ENCODE measurements around the gene TSPAN31.

TSPAN31 gene

DNA sequence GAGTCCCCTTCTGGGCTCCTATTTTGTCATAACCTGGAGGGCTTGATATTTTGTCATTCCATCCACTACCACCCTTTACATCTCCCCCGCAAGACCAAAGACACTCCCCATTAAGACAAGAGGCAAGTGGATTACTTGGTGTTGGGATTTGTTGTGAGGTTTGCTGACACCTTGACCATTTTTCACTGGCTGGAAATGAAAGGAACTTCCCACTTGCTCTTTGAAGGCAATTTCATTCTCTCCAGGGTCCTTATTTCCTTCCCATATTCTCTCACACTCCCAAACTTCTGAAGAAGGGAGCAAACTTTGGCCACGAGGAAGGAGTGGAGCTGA is 21.2 kb upstream of the TSPAN31 start:
- TF ChIP-seq ZNF8 (CRISPR knock-in tag; IDR thresholded peaks at IDR 0.05) (no peak), ZNF70 (CRISPR knock-in tag; IDR thresholded peaks at IDR 0.05) (no peak), RARB (CRISPR knock-in tag; IDR thresholded peaks at IDR 0.05) (no peak), SNAI2 (CRISPR knock-in tag; IDR thresholded peaks at IDR 0.05) (no peak), GLIS3 (CRISPR knock-in tag; IDR thresholded peaks at IDR 0.05) (no peak)
- no peak for ATAC-seq

DNA sequence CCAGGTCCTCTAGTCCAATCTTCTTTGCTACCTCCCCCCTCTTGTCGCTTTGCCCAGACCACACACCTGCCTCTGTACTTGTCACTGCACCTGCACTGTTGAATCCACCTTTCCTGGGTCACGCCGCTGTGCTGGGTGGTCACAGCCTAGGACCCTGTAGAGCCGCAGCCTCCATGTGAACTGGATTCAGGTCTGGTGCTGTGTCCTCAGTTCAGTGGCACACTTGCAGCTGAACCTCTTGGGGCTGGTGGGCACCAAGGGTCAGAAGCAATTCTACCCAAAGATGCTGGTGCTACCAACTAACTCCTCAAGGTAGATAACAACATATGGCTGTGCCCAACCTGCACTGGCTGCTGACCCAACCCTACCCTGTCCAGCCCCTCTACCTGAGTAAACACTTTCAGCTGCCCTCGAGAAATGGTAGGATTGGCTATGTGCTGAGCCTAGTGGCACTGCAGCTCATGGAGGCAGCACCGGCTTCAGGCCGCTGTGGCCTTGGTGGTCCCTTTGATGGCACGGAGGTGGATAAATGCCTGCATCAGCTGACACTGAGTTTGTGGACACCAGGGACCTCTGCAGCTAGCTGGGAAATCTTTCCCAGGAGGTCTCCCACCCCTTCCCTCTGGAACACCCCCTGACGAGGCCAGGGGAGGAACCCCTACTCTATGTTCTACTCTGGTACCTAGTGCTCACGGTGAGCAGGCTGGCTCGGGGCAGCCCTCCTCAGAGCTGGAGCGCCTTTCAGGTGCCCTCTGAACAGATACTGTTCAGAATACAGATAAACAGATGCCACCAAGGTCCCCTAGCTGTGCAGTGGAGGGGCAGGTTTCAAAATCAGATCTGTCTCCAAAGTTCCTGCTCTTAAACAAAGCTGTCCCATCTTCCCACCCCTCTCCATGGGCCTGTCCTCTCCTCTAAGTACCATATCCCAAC is 20.6 kb upstream of the TSPAN31 start:
- TF ChIP-seq, protein P1, sequence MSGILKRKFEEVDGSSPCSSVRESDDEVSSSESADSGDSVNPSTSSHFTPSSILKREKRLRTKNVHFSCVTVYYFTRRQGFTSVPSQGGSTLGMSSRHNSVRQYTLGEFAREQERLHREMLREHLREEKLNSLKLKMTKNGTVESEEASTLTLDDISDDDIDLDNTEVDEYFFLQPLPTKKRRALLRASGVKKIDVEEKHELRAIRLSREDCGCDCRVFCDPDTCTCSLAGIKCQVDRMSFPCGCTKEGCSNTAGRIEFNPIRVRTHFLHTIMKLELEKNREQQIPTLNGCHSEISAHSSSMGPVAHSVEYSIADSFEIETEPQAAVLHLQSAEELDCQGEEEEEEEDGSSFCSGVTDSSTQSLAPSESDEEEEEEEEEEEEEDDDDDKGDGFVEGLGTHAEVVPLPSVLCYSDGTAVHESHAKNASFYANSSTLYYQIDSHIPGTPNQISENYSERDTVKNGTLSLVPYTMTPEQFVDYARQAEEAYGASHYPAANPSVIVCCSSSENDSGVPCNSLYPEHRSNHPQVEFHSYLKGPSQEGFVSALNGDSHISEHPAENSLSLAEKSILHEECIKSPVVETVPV (CRISPR knock-in tag; IDR thresholded peaks at IDR 0.05) = no peak
- ATAC-seq = no peak

DNA sequence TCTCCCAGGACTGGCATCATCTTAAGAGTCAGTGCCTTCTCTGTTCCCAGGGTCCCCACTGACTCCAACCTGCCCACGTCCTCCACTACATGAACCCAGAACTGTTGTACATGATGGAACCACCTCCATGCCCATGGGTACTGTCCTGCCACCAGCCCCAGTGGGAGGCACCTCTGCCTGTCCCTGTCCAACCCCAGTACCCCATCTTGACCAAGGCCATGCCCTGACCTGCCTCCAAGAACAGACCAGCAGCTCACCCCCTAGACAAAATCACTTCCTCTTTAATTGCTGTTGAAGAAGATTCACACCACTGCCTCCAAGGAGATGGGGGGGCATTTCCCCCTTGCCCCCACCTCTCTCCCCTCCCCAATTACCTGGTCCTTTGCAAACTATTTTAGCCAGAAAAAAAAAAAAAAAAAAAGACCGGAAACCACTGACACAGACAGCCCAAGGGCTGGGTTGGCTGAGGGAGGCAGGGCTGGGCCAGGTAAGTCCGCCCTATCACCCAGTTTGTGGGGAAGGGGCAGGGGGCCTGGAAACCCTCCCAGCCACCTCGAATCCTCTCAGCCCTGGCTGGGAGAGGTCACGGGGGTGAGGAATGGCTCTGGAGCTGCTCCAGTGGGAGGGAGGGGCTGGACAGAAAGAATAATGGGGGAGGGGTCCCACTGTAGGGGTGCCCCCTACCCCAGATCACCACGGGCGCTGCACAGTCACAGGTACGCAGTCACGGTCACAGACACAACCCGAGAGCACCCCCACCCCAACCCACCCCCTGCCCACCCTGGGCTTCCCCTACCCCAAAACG is 19.7 kb upstream of the TSPAN31 start:
- ATAC-seq = no peak
- TF ChIP-seq ZNF565 (CRISPR knock-in tag; conservative IDR thresholded peaks at IDR 0.05; ENCODE audit: low read depth) (no peak), RARB (CRISPR knock-in tag; IDR thresholded peaks at IDR 0.05) (no peak), ZFP3 (CRISPR knock-in tag; IDR thresholded peaks at IDR 0.05) (no peak), TOX (CRISPR knock-in tag; IDR thresholded peaks at IDR 0.05; ENCODE audit: borderline replicate concordance) (no peak), ESRRG (CRISPR knock-in tag; IDR thresholded peaks at IDR 0.05) (no peak), ISL1 (CRISPR knock-in tag; IDR thresholded peaks at IDR 0.05) (no peak), ARNTL (CRISPR knock-in tag; IDR thresholded peaks at IDR 0.05; ENCODE audit: borderline replicate concordance, low read depth) (no peak), ZNF8 (CRISPR knock-in tag; IDR thresholded peaks at IDR 0.05) (no peak), ZNF70 (CRISPR knock-in tag; IDR thresholded peaks at IDR 0.05) (no peak), ZFP30 (CRISPR knock-in tag; IDR thresholded peaks at IDR 0.05) (no peak)
- TF ChIP-seq, protein P2, sequence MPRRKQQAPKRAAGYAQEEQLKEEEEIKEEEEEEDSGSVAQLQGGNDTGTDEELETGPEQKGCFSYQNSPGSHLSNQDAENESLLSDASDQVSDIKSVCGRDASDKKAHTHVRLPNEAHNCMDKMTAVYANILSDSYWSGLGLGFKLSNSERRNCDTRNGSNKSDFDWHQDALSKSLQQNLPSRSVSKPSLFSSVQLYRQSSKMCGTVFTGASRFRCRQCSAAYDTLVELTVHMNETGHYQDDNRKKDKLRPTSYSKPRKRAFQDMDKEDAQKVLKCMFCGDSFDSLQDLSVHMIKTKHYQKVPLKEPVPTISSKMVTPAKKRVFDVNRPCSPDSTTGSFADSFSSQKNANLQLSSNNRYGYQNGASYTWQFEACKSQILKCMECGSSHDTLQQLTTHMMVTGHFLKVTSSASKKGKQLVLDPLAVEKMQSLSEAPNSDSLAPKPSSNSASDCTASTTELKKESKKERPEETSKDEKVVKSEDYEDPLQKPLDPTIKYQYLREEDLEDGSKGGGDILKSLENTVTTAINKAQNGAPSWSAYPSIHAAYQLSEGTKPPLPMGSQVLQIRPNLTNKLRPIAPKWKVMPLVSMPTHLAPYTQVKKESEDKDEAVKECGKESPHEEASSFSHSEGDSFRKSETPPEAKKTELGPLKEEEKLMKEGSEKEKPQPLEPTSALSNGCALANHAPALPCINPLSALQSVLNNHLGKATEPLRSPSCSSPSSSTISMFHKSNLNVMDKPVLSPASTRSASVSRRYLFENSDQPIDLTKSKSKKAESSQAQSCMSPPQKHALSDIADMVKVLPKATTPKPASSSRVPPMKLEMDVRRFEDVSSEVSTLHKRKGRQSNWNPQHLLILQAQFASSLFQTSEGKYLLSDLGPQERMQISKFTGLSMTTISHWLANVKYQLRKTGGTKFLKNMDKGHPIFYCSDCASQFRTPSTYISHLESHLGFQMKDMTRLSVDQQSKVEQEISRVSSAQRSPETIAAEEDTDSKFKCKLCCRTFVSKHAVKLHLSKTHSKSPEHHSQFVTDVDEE (CRISPR knock-in tag; IDR thresholded peaks at IDR 0.05) = no peak
- TF ChIP-seq, protein P3, sequence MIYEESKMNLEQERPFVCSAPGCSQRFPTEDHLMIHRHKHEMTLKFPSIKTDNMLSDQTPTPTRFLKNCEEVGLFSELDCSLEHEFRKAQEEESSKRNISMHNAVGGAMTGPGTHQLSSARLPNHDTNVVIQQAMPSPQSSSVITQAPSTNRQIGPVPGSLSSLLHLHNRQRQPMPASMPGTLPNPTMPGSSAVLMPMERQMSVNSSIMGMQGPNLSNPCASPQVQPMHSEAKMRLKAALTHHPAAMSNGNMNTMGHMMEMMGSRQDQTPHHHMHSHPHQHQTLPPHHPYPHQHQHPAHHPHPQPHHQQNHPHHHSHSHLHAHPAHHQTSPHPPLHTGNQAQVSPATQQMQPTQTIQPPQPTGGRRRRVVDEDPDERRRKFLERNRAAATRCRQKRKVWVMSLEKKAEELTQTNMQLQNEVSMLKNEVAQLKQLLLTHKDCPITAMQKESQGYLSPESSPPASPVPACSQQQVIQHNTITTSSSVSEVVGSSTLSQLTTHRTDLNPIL (CRISPR knock-in tag; IDR thresholded peaks at IDR 0.05; ENCODE audit: low read depth) = no peak

DNA sequence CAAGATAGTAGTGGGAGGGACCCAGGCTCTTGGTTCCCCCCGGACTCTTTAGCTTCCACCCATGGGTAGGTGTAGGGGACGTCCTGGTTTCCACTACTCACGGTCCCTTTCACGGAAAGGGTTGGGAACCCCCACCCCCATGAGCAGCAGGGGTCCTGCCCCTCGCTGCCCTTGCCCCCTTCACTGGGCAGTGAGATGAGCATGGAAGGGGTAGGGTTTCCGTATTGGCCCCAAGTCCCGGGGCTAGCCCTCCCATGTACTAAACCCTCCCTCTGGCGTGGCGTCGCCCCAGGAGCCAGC is 19.0 kb upstream of the TSPAN31 start:
- ATAC-seq = no peak
- TF ChIP-seq TCF4 (CRISPR knock-in tag; IDR thresholded peaks at IDR 0.05; ENCODE audit: borderline replicate concordance) (no peak), ZFP3 (CRISPR knock-in tag; IDR thresholded peaks at IDR 0.05) (no peak), ZNF70 (CRISPR knock-in tag; IDR thresholded peaks at IDR 0.05) (no peak), ZFP30 (CRISPR knock-in tag; IDR thresholded peaks at IDR 0.05) (no peak), GLIS3 (CRISPR knock-in tag; IDR thresholded peaks at IDR 0.05) (no peak), ESRRG (CRISPR knock-in tag; IDR thresholded peaks at IDR 0.05) (no peak), CSDC2 (CRISPR knock-in tag; IDR thresholded peaks at IDR 0.05) (no peak), OSR1 (CRISPR knock-in tag; IDR thresholded peaks at IDR 0.05) (no peak), PPARA (CRISPR knock-in tag; IDR thresholded peaks at IDR 0.05; ENCODE audit: borderline replicate concordance) (no peak), ARNTL (CRISPR knock-in tag; IDR thresholded peaks at IDR 0.05; ENCODE audit: borderline replicate concordance, low read depth) (no peak), ZNF8 (CRISPR knock-in tag; IDR thresholded peaks at IDR 0.05) (no peak), ZC3H10 (CRISPR knock-in tag; IDR thresholded peaks at IDR 0.05) (no peak), ZNF565 (CRISPR knock-in tag; conservative IDR thresholded peaks at IDR 0.05; ENCODE audit: low read depth) (no peak)
- TF ChIP-seq, protein P4, sequence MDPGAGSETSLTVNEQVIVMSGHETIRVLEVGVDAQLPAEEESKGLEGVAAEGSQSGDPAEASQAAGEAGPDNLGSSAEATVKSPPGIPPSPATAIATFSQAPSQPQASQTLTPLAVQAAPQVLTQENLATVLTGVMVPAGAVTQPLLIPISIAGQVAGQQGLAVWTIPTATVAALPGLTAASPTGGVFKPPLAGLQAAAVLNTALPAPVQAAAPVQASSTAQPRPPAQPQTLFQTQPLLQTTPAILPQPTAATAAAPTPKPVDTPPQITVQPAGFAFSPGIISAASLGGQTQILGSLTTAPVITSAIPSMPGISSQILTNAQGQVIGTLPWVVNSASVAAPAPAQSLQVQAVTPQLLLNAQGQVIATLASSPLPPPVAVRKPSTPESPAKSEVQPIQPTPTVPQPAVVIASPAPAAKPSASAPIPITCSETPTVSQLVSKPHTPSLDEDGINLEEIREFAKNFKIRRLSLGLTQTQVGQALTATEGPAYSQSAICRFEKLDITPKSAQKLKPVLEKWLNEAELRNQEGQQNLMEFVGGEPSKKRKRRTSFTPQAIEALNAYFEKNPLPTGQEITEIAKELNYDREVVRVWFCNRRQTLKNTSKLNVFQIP (CRISPR knock-in tag; IDR thresholded peaks at IDR 0.05; ENCODE audit: borderline replicate concordance, low read depth) = no peak
- TF ChIP-seq, protein P1 (CRISPR knock-in tag; IDR thresholded peaks at IDR 0.05) = no peak
- TF ChIP-seq, protein P3 (CRISPR knock-in tag; IDR thresholded peaks at IDR 0.05; ENCODE audit: low read depth) = no peak
- TF ChIP-seq, protein P5, sequence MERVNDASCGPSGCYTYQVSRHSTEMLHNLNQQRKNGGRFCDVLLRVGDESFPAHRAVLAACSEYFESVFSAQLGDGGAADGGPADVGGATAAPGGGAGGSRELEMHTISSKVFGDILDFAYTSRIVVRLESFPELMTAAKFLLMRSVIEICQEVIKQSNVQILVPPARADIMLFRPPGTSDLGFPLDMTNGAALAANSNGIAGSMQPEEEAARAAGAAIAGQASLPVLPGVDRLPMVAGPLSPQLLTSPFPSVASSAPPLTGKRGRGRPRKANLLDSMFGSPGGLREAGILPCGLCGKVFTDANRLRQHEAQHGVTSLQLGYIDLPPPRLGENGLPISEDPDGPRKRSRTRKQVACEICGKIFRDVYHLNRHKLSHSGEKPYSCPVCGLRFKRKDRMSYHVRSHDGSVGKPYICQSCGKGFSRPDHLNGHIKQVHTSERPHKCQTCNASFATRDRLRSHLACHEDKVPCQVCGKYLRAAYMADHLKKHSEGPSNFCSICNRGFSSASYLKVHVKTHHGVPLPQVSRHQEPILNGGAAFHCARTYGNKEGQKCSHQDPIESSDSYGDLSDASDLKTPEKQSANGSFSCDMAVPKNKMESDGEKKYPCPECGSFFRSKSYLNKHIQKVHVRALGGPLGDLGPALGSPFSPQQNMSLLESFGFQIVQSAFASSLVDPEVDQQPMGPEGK (CRISPR knock-in tag; IDR thresholded peaks at IDR 0.05; ENCODE audit: borderline replicate concordance) = no peak

Data from SK-N-SH treated with all-trans-retinoic acid at 6 μM for 48 hours (cell line).